ENCODE data around the gene HEBP1.

The HEBP1 gene

DNA sequence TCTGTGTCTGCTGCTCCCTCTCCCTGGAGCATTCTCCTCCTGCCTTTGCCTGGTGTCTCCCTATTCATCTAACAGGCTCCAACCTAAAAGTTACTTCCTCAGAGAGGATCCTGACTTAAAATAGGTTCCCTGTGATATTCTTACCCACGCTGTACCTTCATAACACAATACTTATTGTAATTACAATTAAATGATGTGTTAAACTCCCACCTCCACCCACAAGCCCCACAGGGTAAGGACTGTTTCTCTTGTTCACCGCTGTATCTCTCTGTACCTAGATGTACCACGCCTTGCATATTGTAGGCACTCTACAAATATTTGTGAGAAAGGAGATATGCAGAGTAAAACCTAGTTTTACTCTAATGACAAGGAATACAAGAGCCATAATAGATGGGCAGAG, 5.0 kb downstream of the HEBP1 start:
- TF ChIP-seq, protein P1, sequence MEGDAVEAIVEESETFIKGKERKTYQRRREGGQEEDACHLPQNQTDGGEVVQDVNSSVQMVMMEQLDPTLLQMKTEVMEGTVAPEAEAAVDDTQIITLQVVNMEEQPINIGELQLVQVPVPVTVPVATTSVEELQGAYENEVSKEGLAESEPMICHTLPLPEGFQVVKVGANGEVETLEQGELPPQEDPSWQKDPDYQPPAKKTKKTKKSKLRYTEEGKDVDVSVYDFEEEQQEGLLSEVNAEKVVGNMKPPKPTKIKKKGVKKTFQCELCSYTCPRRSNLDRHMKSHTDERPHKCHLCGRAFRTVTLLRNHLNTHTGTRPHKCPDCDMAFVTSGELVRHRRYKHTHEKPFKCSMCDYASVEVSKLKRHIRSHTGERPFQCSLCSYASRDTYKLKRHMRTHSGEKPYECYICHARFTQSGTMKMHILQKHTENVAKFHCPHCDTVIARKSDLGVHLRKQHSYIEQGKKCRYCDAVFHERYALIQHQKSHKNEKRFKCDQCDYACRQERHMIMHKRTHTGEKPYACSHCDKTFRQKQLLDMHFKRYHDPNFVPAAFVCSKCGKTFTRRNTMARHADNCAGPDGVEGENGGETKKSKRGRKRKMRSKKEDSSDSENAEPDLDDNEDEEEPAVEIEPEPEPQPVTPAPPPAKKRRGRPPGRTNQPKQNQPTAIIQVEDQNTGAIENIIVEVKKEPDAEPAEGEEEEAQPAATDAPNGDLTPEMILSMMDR (IDR thresholded peaks at IDR 0.05; ENCODE audit: control insufficient read depth, insufficient read depth, low read depth, low read length, missing control alignments): no peak
- no peak for DNase-seq (ENCODE audit: low read depth)
- no peak overlapping the region for H3K4me3 ChIP-seq (ENCODE audit: control insufficient read depth, low read depth, low read length)

- TF ChIP-seq, protein P1 (IDR thresholded peaks at IDR 0.05; ENCODE audit: control insufficient read depth, insufficient read depth, low read depth, low read length, missing control alignments): no peak
- DNase-seq (ENCODE audit: low read depth): no peak
- H3K4me3 ChIP-seq (ENCODE audit: control insufficient read depth, low read depth, low read length): peak overlapping the region; percentile 20
Observed at GRCh38 chr12:12993367-12993766, 6.7 kb downstream of the HEBP1 start.

DNA sequence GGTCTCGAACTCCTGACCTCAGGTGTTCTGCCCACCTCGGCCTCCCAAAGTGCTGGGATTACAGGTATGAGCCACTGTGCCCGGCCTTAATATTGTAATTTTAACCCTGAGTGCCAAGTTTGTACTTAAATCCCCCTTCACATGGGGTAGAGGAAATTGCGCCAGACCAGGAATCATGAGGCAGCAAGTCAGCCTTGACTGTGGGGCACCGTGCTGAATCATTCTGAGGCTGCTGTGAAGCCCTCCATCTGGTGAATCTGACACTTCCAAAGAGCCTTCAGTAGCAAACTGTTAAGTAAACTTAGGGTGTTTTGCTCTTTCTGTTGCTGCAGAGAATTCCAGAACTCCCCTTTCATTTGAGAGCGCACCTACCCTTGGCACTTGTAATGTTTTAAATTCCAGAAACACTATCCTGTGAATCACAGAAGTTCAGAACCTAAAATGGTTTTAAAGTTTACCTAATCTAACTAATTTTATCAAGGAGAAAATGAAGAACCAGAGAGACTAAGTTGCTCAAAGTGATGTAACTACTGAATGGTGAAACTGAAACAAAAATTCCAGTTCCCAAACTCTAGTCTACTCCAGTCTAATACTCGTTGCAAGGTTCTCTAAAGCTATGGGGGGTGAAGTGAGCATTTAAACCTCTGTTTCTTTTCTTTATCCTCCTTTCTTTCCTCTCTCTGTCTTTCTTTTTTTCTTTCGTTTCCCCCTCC, 7.5 kb downstream of the HEBP1 start:
- peak; percentile 87 for DNase-seq (ENCODE audit: low read depth)
- TF ChIP-seq, protein P1 (IDR thresholded peaks at IDR 0.05; ENCODE audit: control insufficient read depth, insufficient read depth, low read depth, low read length, missing control alignments): no peak
- peak overlapping the region; percentile 20 for H3K4me3 ChIP-seq (ENCODE audit: control insufficient read depth, low read depth, low read length)

DNA sequence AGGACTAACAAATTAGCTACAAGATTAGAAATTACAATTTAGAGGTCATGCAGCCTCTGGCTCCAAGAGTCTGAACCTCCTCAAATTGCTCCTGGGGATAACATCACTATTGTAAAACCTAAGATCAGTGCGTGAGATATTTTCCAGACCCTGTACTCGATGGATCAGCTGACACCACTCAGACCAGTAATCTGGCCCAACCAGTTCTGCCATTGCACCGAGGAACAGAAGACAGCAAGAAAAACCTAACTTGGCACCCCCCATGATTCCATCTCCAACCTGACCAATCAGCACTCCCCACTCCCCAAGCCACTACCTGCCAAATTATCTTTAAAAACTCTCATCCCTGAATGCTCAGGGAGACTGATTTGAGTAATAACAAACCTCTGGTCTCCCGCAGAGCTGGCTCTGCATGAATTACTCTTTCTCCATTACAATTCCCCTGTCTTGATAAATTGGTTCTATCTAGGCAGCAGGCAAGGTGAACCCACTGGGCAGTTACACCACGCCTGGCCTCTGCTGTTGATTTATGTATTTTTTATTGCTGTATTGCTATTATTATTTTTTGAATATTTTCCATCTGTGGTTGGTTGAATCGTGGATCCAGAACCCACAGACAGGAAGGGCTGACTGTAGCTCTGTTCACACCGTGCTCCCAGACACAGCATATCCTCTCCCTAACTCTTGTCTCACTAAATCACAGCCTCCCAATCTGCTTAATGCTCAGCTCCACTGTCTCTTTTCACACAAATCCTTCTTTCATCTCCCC, 9.2 kb downstream of the HEBP1 start:
- no peak overlapping the region for H3K4me3 ChIP-seq (ENCODE audit: control insufficient read depth, low read depth, low read length)
- no peak for DNase-seq (ENCODE audit: low read depth)
- TF ChIP-seq, protein P1 (IDR thresholded peaks at IDR 0.05; ENCODE audit: control insufficient read depth, insufficient read depth, low read depth, low read length, missing control alignments): no peak

GRCh38 chr12:12987421-12987820, 12.6 kb downstream of the HEBP1 start:
- H3K4me3 ChIP-seq (ENCODE audit: control insufficient read depth, low read depth, low read length): no peak overlapping the region
- TF ChIP-seq, protein P1 (IDR thresholded peaks at IDR 0.05; ENCODE audit: control insufficient read depth, insufficient read depth, low read depth, low read length, missing control alignments): no peak
- DNase-seq (ENCODE audit: low read depth): no peak

DNA sequence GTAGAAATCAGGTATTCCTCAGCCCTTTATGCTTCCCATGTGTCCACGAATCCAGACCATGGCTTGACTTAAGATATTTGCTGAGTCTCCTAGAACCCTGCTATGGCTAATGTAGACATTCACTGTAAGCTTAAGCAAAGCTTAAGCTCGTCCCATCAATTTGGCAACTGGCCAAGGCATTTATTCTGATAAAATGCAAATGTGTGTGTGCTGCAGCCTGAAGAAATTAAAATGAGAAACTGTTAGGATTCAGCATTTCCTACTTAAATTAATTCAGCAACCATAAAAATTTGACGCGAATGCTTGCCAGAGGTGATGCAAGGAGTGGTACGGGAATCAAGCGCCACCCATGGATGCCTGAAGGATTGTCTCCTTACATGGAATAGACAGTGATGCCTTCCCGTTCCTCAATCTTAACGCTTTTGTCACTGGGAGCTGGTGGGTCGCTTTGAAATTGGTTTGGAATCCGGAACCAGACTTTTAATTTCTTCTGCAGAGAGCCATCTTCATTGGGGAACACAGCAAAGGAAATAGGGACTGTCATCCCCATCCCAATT, 13.2 kb downstream of the HEBP1 start:
- TF ChIP-seq, protein P1 (IDR thresholded peaks at IDR 0.05; ENCODE audit: control insufficient read depth, insufficient read depth, low read depth, low read length, missing control alignments): no peak
- no peak for DNase-seq (ENCODE audit: low read depth)
- H3K4me3 ChIP-seq (ENCODE audit: control insufficient read depth, low read depth, low read length): no peak overlapping the region

Measured in AG09309 (cell line).